Nephron (organoid): ENCODE results near the gene POLD2.

Experiments used
- H3K27ac Mint-ChIP-seq, 3 experiments: 2 replicates each; pipeline ENCODE4 v1.8.0; 2020; ENCODE audit warnings: mixed read lengths in 3 of 3, mild to moderate bottlenecking in 2 of 3, moderate library complexity in 1 of 3
- H3K27me3 Mint-ChIP-seq: 2 replicates; pipeline ENCODE4 v1.8.0; 2021; ENCODE audit warnings: low read depth, mild to moderate bottlenecking, moderate library complexity, mixed read lengths
- H3K36me3 Mint-ChIP-seq: 2 replicates; pipeline ENCODE4 v1.8.0; 2020; ENCODE audit warnings: low read depth, mixed read lengths
- H3K4me1 Mint-ChIP-seq: 2 replicates; pipeline ENCODE4 v1.8.0; 2020; ENCODE audit warnings: mixed read lengths
- H3K4me3 Mint-ChIP-seq, 3 experiments: 2 replicates each; pipeline ENCODE4 v1.8.0; 2020; ENCODE audit warnings: mild to moderate bottlenecking in 3 of 3, mixed read lengths in 3 of 3, moderate library complexity in 2 of 3
- H3K9me3 Mint-ChIP-seq: 2 replicates; pipeline ENCODE4 v1.8.0; 2020; ENCODE audit warnings: mixed read lengths
- TF ChIP-seq, protein P1 (sequence below), 3 experiments: fragments of 200-600 bp; sonication (generic); IDR thresholded peaks; one replicate each; pipeline ENCODE4 v1.5.0; 2021; ENCODE audit warnings: antibody characterized with exemption in 3 of 3; ENCODE audit not compliant: unreplicated experiment in 3 of 3

The POLD2 gene

DNA sequence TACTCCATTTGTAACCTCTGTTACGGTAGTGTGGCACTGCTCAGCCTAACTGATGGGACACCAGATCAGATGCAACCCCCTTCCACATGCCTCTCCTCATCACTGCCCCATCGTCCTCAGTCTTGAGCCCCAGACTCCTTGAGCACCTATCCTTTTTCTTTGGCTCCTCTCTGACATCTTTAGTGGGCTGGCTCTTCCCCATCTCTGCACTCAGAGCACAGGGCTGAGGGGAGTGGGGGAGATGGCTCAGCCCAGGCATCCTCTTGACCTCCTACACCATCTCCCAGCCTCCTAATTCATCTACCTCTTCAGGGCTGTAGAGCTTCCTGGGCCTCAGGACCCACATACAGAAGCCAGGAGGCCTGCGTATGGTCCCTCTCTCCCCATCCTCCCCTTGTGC lies 39.6 kb downstream of the POLD2 start:
- TF ChIP-seq, protein P1, sequence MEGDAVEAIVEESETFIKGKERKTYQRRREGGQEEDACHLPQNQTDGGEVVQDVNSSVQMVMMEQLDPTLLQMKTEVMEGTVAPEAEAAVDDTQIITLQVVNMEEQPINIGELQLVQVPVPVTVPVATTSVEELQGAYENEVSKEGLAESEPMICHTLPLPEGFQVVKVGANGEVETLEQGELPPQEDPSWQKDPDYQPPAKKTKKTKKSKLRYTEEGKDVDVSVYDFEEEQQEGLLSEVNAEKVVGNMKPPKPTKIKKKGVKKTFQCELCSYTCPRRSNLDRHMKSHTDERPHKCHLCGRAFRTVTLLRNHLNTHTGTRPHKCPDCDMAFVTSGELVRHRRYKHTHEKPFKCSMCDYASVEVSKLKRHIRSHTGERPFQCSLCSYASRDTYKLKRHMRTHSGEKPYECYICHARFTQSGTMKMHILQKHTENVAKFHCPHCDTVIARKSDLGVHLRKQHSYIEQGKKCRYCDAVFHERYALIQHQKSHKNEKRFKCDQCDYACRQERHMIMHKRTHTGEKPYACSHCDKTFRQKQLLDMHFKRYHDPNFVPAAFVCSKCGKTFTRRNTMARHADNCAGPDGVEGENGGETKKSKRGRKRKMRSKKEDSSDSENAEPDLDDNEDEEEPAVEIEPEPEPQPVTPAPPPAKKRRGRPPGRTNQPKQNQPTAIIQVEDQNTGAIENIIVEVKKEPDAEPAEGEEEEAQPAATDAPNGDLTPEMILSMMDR (IDR thresholded peaks at IDR 0.05; ENCODE audit: unreplicated experiment in 3 of 3), result no peak
- Mint-ChIP-seq H3K36me3 (no peaks in the 10 kb centered on the region), H3K27me3 (no peaks in the 10 kb centered on the region), H3K4me1 (peaks cover 46% of the 10 kb centered on the region), H3K9me3 (no peaks in the 10 kb centered on the region), H3K27ac (peak overlapping the region; percentile 81 to 89 (median 84)), H3K4me3 (peak overlapping the region; percentile 72 to 91 (median 77))

DNA sequence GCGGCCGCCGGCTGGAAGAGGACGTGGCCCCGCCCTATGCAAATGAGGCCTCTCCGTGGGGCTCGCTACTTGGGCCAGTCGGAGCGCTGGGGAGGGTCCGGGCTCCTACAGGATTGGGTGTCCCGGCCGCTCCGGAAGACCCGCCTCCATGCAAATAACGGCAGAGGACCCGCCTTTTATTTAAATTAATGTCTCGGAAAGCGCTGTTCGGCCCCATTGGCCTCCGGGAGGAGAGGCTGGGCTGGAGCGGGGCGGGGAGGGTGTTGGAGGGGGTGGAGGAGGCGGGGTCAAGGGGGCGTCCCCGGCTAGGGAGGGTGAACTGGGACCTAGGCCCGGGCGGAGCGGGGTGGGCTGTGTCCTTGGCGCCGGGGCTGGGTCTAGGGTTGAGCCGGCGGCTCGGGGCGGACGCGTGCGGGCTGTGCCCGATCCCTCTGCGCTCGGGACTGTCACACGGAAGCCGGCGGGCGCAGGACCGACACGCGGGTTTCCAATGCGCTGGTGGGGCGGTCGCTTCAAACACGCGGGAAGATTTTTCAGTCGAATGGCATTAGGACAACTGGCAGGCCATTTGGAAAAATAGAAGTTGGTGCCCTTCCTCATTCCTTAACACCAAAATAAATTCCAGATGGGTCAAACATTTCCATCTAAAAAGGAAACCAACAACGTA lies 40.7 kb downstream of the POLD2 start:
- no peaks in the 10 kb centered on the region for H3K27me3 Mint-ChIP-seq
- H3K9me3 Mint-ChIP-seq, result no peaks in the 10 kb centered on the region
- H3K4me3 Mint-ChIP-seq, result peak overlapping the region; percentile 87 to 93 (median 91)
- peaks cover 44% of the 10 kb centered on the region for H3K4me1 Mint-ChIP-seq
- TF ChIP-seq, protein P1 (IDR thresholded peaks at IDR 0.05; ENCODE audit: unreplicated experiment in 3 of 3), result no peak
- peaks cover 10% of the 10 kb centered on the region for H3K36me3 Mint-ChIP-seq
- peak overlapping the region; percentile 55 to 89 (median 77) for H3K27ac Mint-ChIP-seq

DNA sequence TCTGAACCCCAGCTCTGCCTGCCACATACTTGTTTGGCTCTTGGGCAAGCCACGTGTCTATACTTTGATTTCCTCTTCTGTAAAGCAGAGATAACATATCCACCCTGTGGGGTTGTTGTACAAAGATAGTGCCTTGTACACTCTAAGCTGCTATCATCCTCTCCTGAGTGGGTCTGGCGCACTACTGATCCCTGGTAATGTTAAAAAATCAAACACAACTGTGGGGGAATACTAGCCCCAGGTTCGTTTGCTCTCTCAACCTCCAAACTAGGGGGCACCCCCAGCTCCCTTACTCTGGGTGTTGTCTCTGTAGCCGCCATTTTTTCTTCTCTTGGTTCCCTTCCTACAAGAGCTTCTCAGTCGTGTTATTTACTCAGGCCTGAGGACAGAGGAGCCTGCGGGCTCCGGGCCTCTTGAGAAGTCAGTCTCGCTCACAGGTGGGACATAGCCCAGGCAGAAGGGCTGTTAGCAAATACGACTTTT lies 42.0 kb downstream of the POLD2 start:
- TF ChIP-seq, protein P1 (IDR thresholded peaks at IDR 0.05; ENCODE audit: unreplicated experiment in 3 of 3), result no peak
- Mint-ChIP-seq H3K4me3 (peak overlapping the region; percentile 87 to 93 (median 91)), H3K27me3 (no peaks in the 10 kb centered on the region), H3K9me3 (no peaks in the 10 kb centered on the region), H3K4me1 (peaks cover 40% of the 10 kb centered on the region), H3K27ac (peak overlapping the region; percentile 44 to 79 (median 63)), H3K36me3 (peaks cover 21% of the 10 kb centered on the region)

DNA sequence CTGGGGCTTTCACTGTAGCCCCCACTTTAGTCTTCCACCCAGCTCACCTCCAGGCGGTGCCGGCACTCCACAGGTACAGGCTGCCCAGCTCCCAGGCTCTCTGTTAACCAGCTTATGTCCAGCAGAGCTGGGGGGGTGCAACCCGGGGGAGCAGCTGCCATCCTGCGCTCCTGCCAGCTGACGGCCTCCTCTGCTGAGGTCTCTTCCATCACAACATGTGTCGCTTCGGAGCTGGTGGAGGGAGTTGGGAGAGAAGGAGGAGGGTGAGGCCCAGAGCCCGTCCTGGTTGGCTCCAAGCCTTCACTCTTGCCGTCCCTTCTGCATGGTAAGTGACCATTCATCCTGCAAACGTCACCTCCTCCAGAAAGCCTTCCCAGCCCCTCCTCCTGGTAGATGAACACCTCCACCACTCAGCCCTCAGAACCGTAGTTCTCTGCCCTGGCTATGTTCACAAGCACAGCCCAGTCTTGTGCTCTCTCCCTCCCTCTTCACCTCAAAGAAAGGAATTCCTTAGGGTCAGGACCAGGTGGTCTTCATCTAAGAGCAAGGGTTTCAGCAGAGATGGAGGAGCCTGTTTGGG lies 42.6 kb downstream of the POLD2 start:
- TF ChIP-seq, protein P1 (IDR thresholded peaks at IDR 0.05; ENCODE audit: unreplicated experiment in 3 of 3), result no peak
- Mint-ChIP-seq H3K36me3 (peaks cover 21% of the 10 kb centered on the region), H3K4me1 (peaks cover 40% of the 10 kb centered on the region), H3K4me3 (peak overlapping the region; percentile 87 to 93 (median 91)), H3K9me3 (no peaks in the 10 kb centered on the region), H3K27me3 (no peaks in the 10 kb centered on the region), H3K27ac (peak overlapping the region; percentile 44 to 79 (median 63))

DNA sequence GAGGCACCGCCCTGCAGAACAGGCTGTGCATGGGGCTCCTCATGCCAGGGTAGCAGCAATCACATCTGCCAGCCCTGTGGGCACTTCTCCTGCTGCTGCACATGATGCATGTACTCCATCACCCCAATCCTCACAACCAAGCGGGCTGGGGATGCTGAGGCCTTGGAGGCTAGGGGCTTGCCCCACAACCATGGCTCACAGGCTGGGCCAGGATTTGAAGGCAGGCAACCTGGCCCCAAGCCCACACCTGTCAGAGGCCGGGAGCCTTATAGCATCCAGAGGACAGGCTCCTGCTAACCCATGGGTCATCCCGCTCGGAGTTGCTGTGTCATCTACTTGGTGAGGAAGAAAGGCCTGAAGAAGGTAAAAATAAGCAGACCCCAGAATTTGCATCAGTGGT lies 43.2 kb downstream of the POLD2 start:
- Mint-ChIP-seq H3K27ac (peak overlapping the region in 1 of 3 experiments; percentile 79), H3K9me3 (no peaks in the 10 kb centered on the region), H3K4me3 (peak overlapping the region; percentile 19 to 87 (median 47)), H3K36me3 (peaks cover 21% of the 10 kb centered on the region), H3K4me1 (peaks cover 40% of the 10 kb centered on the region), H3K27me3 (no peaks in the 10 kb centered on the region)
- TF ChIP-seq, protein P1 (IDR thresholded peaks at IDR 0.05; ENCODE audit: unreplicated experiment in 3 of 3), result no peak
